Transverse colon (tissue), 4 donors: ENCODE data around the gene ZNF609. TPM values are rescaled to one million over a fixed set of nuclear protein-coding genes. Genes with fewer than 3 reads are reported as not detected.

Experiments used
- DNase-seq: peaks from one replicate; pipeline ENCODE4 v3.0.0-alpha.2; 2019
- H3K27ac ChIP-seq, 4 donors: fragments of 200-600 bp; sonication (generic); 2 replicates each; pipeline ENCODE4 v1.5.1; 2016 to 2018; ENCODE audit warnings: inconsistent platforms in 4 of 4
- H3K27me3 ChIP-seq: fragments of 200-600 bp; sonication (generic); 2 replicates; pipeline ENCODE4 v1.5.1; 2017; ENCODE audit warnings: inconsistent platforms
- H3K36me3 ChIP-seq, 4 donors: fragments of 200-600 bp; sonication (generic); 2 replicates each; pipeline ENCODE4 v1.5.1; 2017 to 2019; ENCODE audit warnings: inconsistent platforms in 4 of 4
- H3K4me1 ChIP-seq, 4 donors: fragments of 200-600 bp; sonication (generic); 2 replicates each; pipeline ENCODE4 v1.5.1; 2017 to 2020; ENCODE audit warnings: inconsistent platforms in 4 of 4
- H3K4me3 ChIP-seq, 4 donors: fragments of 200-600 bp; sonication (generic); 1 replicate in 1 of 4; 2 replicates in 3 of 4; pipeline versions ENCODE4 v1.5.1 to v1.6.1; 2017 to 2019; ENCODE audit warnings: inconsistent platforms in 4 of 4
- H3K9me3 ChIP-seq, 2 donors: fragments of 200-600 bp; sonication (generic); 2 replicates each; pipeline ENCODE4 v1.5.1; 2017 to 2019; ENCODE audit warnings: inconsistent platforms in 2 of 2
- EP300 ChIP-seq: sonication (generic); formaldehyde crosslinking; IDR thresholded peaks from one replicate; pipeline ENCODE4 v1.6.1; 2017; ENCODE audit warnings: antibody characterized with exemption, low read depth
- POLR2A ChIP-seq: fragments of 450-650 bp; IDR thresholded peaks from one replicate; pipeline ENCODE4 v1.6.1; 2016; ENCODE audit warnings: antibody characterized with exemption, mild to moderate bottlenecking, moderate library complexity
- POLR2AphosphoS5 ChIP-seq, 3 donors: sonication (generic); formaldehyde crosslinking; IDR thresholded peaks; one replicate each; pipeline ENCODE4 v1.6.1; 2016; ENCODE audit warnings: antibody characterized with exemption in 3 of 3
- WGBS, 2 donors: methylation state at CpG; one replicate each; pipeline ENCODE4 v1.1.5; 2018; ENCODE audit warnings: low coverage in 1 of 2; 5-methylcytosine and 5-hydroxymethylcytosine counted together
- in situ Hi-C, 4 donors: fragments of 200-750 bp; cut with MboI; loops; one replicate each; pipeline versions ENCODE4 v1.15.0 to v1.15.1; 2017; ENCODE audit warnings: low sequenced_read_pairs in 3 of 4, low pct_ligation_motif_present in 1 of 4, low pct_unique_long_range_greater_than_20kb in 1 of 4
- intact Hi-C: fragments of 100-400 bp; cut with DNase I; formaldehyde crosslinking; loops from one replicate; pipeline ENCODE4 v1.15.1; 2023; ENCODE audit warnings: low total_unique reads
- total RNA-seq, 4 donors: library from RNA; depleted of rRNA; stranded (reverse); fragments of >200 nt; gene quantifications; one replicate each; pipeline ENCODE4 v1.1.0, GENCODE V29; 2016
- TF ChIP-seq, protein P1 (sequence below), 5 experiments: fragments of 200-600 bp in 3 of 5; fragments of 450-650 bp in 2 of 5; sonication (generic) in 3 of 5; IDR thresholded peaks; 1 replicate in 2 of 5; 2 replicates in 3 of 5; pipeline ENCODE4 v1.5.1; 2016 to 2017; ENCODE audit warnings: antibody characterized with exemption in 5 of 5, inconsistent platforms in 3 of 5, mild to moderate bottlenecking in 2 of 5, moderate library complexity in 1 of 5

ZNF609 gene
- total RNA-seq, 4 donors from 2014 or later: 16.1 to 34.8 (median 28.2) TPM

DNA sequence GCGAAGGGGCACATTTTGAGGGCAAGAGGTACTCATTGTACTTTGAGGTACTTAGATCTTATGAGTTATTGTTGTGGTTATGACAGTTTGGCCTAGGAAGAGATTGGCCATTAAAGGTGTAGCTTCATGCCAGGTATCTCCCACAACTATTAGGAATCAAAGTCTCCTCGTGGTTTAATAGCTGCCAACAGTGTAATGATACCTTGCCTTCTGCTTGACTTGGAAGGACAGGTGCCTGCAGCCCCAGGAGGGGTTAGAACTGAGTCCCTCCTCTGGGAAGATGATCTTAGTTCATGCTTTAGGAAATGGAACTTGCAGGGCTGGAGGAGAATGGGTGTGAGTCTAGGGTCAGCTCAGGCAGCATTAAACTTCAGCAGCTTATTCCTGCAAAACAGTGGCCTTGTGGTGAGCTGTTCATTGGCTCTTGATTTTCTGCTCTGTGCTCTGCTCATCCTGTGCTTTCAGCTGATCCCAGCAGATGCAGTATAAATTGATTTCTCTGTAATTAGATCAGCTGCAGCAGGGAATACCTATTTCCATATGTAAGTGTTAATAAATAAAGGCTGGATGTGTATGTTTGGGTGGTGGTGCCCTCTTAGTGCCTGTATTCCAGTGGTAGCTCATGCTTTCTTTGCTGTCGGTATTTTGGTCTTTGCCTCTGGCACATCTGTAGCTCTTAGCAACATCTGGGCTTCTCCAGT is 40.5 kb downstream of the ZNF609 start:
- H3K27ac ChIP-seq: peak overlapping the region in 2 of 4 donors; percentile 57 to 77

GRCh38 chr15:64501396-64501715 is 41.0 kb downstream of the ZNF609 start:
- Histone ChIP-seq H3K9me3 (no peaks in the 10 kb centered on the region), H3K27me3 (no peaks in the 10 kb centered on the region), H3K4me1 (peaks cover 18 to 48% (median 21%) of the 10 kb centered on the region in 4 donors), H3K4me3 (no peak overlapping the region), H3K27ac (peak overlapping the region in 2 of 4 donors; percentile 57 to 77), H3K36me3 (peaks cover 0 to 3% (median 0%) of the 10 kb centered on the region in 4 donors)
- DNase-seq: no peak
- TF ChIP-seq, protein P1, sequence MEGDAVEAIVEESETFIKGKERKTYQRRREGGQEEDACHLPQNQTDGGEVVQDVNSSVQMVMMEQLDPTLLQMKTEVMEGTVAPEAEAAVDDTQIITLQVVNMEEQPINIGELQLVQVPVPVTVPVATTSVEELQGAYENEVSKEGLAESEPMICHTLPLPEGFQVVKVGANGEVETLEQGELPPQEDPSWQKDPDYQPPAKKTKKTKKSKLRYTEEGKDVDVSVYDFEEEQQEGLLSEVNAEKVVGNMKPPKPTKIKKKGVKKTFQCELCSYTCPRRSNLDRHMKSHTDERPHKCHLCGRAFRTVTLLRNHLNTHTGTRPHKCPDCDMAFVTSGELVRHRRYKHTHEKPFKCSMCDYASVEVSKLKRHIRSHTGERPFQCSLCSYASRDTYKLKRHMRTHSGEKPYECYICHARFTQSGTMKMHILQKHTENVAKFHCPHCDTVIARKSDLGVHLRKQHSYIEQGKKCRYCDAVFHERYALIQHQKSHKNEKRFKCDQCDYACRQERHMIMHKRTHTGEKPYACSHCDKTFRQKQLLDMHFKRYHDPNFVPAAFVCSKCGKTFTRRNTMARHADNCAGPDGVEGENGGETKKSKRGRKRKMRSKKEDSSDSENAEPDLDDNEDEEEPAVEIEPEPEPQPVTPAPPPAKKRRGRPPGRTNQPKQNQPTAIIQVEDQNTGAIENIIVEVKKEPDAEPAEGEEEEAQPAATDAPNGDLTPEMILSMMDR (IDR thresholded peaks at IDR 0.05): no peak
- no peak for TF ChIP-seq POLR2A
- no peak for TF ChIP-seq POLR2AphosphoS5 (IDR thresholded peaks at IDR 0.05)
- no peak for TF ChIP-seq EP300
- in situ Hi-C loops: no loop called here
- intact Hi-C loops: no loop called here
- WGBS, 2 donors: 72 to 100% methylated on average over 1 of the region's 1 CpG

More for the DNA sequence above, 40.5 kb downstream of the ZNF609 start:
- no peak for TF ChIP-seq POLR2A
- TF ChIP-seq POLR2AphosphoS5 (IDR thresholded peaks at IDR 0.05): no peak
- TF ChIP-seq EP300: no peak
- TF ChIP-seq, protein P1 (IDR thresholded peaks at IDR 0.05): no peak
- H3K27me3 ChIP-seq: no peaks in the 10 kb centered on the region
- no peaks in the 10 kb centered on the region for H3K9me3 ChIP-seq
- 50 to 60% methylated on average over 2 to 3 of the region's 3 CpGs for WGBS, 2 donors
- peaks cover 0 to 3% (median 0%) of the 10 kb centered on the region in 4 donors for H3K36me3 ChIP-seq
- peaks cover 18 to 49% (median 21%) of the 10 kb centered on the region in 4 donors for H3K4me1 ChIP-seq
- intact Hi-C loops: no loop called here
- in situ Hi-C loops: no loop called here
- DNase-seq: no peak
- no peak overlapping the region for H3K4me3 ChIP-seq

- Histone ChIP-seq H3K27ac (peak overlapping the region; percentile 57 to 77 (median 72)), H3K36me3 (peaks cover 0 to 3% (median 0%) of the 10 kb centered on the region in 4 donors), H3K4me3 (no peak overlapping the region), H3K9me3 (no peaks in the 10 kb centered on the region), H3K27me3 (no peaks in the 10 kb centered on the region), H3K4me1 (peaks cover 22 to 56% (median 28%) of the 10 kb centered on the region in 4 donors)
- in situ Hi-C loops: no loop called here
- 55 to 83% methylated on average over 2 of the region's 2 CpGs for WGBS, 2 donors
- no peak for DNase-seq
- intact Hi-C loops: no loop called here
- no peak for TF ChIP-seq POLR2A
- TF ChIP-seq EP300: no peak
- no peak for TF ChIP-seq POLR2AphosphoS5 (IDR thresholded peaks at IDR 0.05)
- TF ChIP-seq, protein P1 (IDR thresholded peaks at IDR 0.05): no peak
Observed at GRCh38 chr15:64502151-64502550, 41.8 kb downstream of the ZNF609 start.

DNA sequence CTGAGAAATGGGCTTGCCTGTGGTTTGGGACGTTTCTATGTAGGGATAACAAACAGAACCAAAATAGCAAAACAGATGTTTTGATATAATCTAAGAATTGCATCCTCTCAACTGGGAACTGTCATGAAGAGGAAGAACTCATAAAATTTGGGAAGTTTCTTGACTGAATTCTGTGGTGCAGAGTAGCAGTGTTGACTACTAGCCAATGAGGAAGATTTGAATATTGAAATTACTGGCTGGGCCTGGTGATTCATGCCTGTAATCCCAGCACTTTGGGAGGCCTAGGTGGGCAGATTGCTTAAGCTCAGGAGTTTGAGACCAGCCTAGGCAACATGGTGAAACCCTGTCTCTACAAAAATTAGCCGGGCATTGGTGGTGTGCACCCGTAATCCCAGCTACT is 42.2 kb downstream of the ZNF609 start:
- Histone ChIP-seq H3K9me3 (no peaks in the 10 kb centered on the region), H3K27ac (peak overlapping the region; percentile 57 to 77 (median 72)), H3K27me3 (no peaks in the 10 kb centered on the region), H3K4me3 (no peak overlapping the region), H3K4me1 (peaks cover 26 to 60% (median 32%) of the 10 kb centered on the region in 4 donors), H3K36me3 (peaks cover 0 to 3% (median 0%) of the 10 kb centered on the region in 4 donors)
- in situ Hi-C loops: no loop called here
- WGBS, 2 donors: 50 to 78% methylated on average over 1 to 3 of the region's 3 CpGs
- TF ChIP-seq POLR2AphosphoS5 (IDR thresholded peaks at IDR 0.05) (no peak), EP300 (no peak), POLR2A (no peak)
- TF ChIP-seq, protein P1 (IDR thresholded peaks at IDR 0.05): no peak
- DNase-seq: no peak
- intact Hi-C loops: no loop called here
